ENCODE results near the gene AMER3.
A peak's percentile ranks its signal among the peaks of the same experiment; 100 is the strongest.

AMER3 gene

GRCh38 chr2:130756053-130756873 is 923 bp downstream of the AMER3 start:
- Histone ChIP-seq H3K27ac (ENCODE audit: low read depth, low read length) (no peak overlapping the region), H3K4me3 (ENCODE audit: low read length) (peak overlapping the region; percentile 74), H3K4me1 (ENCODE audit: insufficient read depth, low read length) (peaks cover 11% of the 10 kb centered on the region), H3K27me3 (ENCODE audit: insufficient read depth, low read length) (peaks cover 47% of the 10 kb centered on the region), H3K9me3 (ENCODE audit: insufficient read depth, low read depth, low read length) (no peaks in the 10 kb centered on the region), H3K9ac (ENCODE audit: low read depth, low read length) (no peak overlapping the region), H3K36me3 (ENCODE audit: insufficient read depth, low read length) (no peaks in the 10 kb centered on the region)
- under 1% methylated on average over 80 of the region's 80 CpGs for WGBS

DNA sequence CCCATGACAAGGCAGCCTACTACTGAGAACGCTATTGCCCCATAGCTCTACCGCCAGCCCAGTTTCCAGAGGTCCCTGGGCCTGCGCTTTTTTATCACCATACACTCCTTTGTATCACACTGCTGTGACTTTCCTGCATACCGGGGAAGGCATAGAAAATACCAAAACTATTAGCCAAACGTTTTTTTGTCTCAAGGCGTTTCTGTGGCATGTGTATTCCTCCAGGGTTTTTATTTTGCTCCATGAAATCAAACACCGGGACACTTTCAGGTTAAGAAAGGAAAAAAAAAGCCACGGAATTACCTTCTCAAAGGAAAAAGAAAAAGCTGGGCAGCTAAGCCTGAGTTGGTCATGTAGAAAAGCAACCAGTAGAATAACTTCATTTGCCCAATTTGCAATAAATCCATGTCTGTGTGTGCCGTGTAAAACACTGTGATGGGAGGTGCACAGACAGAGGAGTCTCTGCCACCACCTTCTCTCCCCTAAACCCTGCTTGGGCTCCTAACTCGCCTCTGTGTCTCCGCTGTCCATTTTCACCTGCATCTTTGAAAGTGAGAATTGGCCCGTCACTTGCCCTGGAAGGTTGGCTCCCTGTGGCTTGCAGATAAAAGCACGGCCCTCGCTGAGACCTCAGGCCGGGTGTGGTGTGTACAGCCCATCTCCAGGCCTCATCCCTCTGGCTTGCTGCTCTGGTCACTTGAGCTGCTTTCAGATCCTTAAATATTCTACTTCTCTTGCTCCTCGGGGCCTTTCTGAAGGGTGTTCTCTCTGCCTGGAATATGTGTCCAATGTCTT is 1.7 kb downstream of the AMER3 start:
- 45% methylated on average over 16 of the region's 16 CpGs for WGBS
- Histone ChIP-seq H3K4me3 (ENCODE audit: low read length) (peak overlapping the region; percentile 74), H3K27me3 (ENCODE audit: insufficient read depth, low read length) (peaks cover 47% of the 10 kb centered on the region), H3K9me3 (ENCODE audit: insufficient read depth, low read depth, low read length) (no peaks in the 10 kb centered on the region), H3K4me1 (ENCODE audit: insufficient read depth, low read length) (peaks cover 11% of the 10 kb centered on the region), H3K27ac (ENCODE audit: low read depth, low read length) (no peak overlapping the region), H3K9ac (ENCODE audit: low read depth, low read length) (no peak overlapping the region), H3K36me3 (ENCODE audit: insufficient read depth, low read length) (no peaks in the 10 kb centered on the region)

DNA sequence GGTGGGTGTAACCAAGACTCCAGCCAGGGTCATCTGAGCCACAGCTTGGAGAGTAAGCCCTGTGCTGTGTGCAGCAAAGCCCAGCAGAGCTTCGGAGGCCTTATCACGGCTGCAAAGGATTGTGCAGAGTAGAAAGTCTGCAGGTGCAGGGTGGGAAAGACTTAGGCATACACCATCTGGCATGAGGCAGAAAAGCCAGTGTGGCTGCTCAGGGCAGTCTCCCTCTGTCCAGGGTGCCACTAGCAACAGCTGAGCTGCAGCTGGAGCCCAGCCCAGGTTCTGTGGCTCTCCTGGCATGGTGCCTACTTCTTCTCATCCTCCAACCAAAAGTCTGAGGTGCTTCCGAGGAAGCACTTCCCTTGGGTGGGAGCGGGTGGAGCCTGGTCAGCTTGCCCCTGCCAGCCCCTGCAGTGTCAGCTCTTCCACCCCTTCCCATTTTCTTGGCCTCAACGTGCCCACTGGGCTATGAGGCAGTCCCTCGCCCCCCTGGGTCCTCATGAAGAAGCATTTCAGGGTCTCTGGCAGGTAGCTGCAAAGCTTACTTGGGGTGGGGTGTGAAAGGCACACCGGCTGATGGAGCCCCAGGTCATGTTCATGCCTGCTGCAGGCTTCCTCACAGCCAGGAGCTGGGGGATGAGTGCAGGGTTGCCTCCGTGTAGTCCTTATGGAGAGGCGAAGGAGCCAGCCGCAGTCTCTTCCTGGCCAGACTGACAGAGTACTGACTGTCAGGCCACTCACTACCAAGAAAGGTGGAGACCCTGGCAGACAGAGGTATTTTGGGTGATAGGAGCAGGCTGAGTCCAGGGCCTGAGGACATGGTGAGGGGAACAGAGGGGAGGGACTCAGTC is 4.8 kb downstream of the AMER3 start:
- Histone ChIP-seq H3K4me3 (ENCODE audit: low read length) (no peak overlapping the region), H3K4me1 (ENCODE audit: insufficient read depth, low read length) (peaks cover 6% of the 10 kb centered on the region; the same call in 1 of the 2 replicates), H3K9ac (ENCODE audit: low read depth, low read length) (no peak overlapping the region), H3K36me3 (ENCODE audit: insufficient read depth, low read length) (no peaks in the 10 kb centered on the region), H3K27me3 (ENCODE audit: insufficient read depth, low read length) (peaks cover 33% of the 10 kb centered on the region), H3K9me3 (ENCODE audit: insufficient read depth, low read depth, low read length) (no peaks in the 10 kb centered on the region), H3K27ac (ENCODE audit: low read depth, low read length) (no peak overlapping the region)
- 90% methylated on average over 10 of the region's 10 CpGs for WGBS

DNA sequence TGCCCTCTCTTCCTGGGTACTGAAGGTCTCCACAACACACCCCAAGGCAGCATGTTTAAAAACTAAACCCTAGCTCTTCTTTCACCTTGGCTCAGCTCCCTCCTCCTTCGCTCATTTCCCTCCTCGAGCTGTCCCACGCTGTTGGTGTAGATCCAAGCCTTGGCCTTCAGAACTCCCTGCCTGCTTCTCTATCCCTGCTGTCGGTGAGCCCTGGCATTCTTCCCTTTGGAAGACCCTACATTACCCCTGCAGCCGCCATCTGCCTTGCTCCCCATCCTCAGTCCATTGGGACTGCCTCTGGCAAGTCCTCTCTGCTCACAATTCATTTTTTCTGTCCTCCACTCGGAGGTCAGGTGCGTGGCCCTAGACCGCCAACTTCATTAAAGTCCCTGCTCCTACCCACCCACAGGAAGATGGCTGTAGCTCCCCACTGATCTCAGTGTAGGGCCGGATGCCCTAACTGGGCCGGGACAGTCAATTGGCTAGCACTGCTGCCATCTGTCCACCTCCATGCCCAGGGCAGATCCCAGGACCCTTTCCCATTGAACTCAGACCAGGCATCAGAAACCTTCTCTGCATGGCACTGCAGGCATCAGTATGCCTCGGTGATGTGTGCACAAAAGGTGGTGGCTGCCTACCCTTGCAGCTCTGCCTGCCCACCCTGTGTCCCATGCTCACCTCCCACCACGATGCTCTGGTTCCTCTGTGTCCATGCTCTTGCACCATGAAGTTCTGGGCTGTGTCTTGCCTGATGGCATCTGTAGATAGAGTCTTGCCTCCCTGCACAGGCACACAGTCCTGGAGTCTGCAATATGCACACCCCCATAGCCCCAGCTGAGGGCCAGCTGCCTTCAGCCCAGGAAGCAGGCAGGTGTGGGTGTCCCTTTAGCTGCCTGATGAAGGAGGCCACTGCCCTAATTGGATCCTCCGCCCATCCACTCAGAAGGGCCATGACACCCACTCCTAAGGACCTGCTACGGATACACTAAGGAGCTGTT is 5.7 kb downstream of the AMER3 start:
- Histone ChIP-seq H3K9me3 (ENCODE audit: insufficient read depth, low read depth, low read length) (no peaks in the 10 kb centered on the region), H3K27ac (ENCODE audit: low read depth, low read length) (no peak overlapping the region), H3K27me3 (ENCODE audit: insufficient read depth, low read length) (peaks cover 27% of the 10 kb centered on the region), H3K4me1 (ENCODE audit: insufficient read depth, low read length) (0 out of 2 replicates have a peak, but pooled peaks cover 6% of the 10 kb centered on the region), H3K36me3 (ENCODE audit: insufficient read depth, low read length) (no peaks in the 10 kb centered on the region), H3K9ac (ENCODE audit: low read depth, low read length) (no peak overlapping the region), H3K4me3 (ENCODE audit: low read length) (no peak overlapping the region)
- WGBS = 88% methylated on average over 14 of the region's 14 CpGs

DNA sequence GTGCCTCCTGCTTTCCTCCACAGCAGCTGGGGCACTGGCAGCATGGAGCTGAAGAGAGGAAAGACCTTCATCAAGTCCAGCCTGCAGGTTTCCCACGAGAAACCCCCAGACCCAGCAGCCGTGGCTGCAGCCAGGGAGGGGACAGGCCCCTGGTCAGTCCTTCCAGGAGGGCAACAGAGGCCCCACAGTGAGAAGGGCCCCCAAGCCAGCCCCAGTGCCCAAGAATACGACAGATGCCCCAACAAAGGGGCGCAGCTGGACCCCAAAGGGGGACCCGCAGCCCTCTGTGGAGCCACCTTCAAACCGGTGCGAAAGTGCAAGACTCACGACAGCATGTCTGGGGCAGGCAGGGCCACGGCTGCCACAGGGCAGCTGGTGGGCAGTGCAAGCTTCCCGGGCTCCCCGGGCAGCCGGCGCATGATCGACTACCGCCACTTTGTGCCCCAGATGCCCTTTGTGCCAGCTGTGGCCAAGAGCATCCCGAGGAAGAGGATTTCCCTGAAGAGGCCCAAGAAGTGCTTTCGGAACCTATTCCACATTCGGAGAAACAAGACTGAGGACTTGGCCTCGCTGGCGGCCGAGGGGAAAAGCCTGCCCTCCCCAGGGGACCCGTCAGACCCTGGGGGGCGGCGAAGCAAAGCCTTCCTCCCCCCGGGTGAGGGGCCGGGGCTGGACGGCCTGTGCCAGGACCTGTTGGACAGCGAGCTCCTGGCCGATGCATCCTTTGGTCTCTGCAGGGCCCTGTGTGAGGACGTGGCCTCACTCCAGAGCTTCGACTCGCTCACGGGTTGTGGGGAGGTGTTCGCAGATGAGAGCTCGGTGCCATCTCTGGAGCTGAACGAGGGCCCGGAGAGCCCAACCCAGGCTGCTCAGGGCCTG is 6.9 kb downstream of the AMER3 start:
- Histone ChIP-seq H3K4me1 (ENCODE audit: insufficient read depth, low read length) (no peaks in the 10 kb centered on the region), H3K4me3 (ENCODE audit: low read length) (no peak overlapping the region), H3K36me3 (ENCODE audit: insufficient read depth, low read length) (no peaks in the 10 kb centered on the region), H3K9ac (ENCODE audit: low read depth, low read length) (no peak overlapping the region), H3K27ac (ENCODE audit: low read depth, low read length) (no peak overlapping the region), H3K27me3 (ENCODE audit: insufficient read depth, low read length) (peaks cover 16% of the 10 kb centered on the region), H3K9me3 (ENCODE audit: insufficient read depth, low read depth, low read length) (no peaks in the 10 kb centered on the region)
- WGBS = 92% methylated on average over 37 of the region's 37 CpGs

- 92% methylated on average over 22 of the region's 22 CpGs for WGBS
- no peaks in the 10 kb centered on the region for H3K9me3 ChIP-seq (ENCODE audit: insufficient read depth, low read depth, low read length)
- H3K9ac ChIP-seq (ENCODE audit: low read depth, low read length) = no peak overlapping the region
- H3K27ac ChIP-seq (ENCODE audit: low read depth, low read length) = no peak overlapping the region
- H3K4me3 ChIP-seq (ENCODE audit: low read length) = no peak overlapping the region
- H3K4me1 ChIP-seq (ENCODE audit: insufficient read depth, low read length) = no peaks in the 10 kb centered on the region
- H3K27me3 ChIP-seq (ENCODE audit: insufficient read depth, low read length) = peaks cover 10% of the 10 kb centered on the region
- no peaks in the 10 kb centered on the region for H3K36me3 ChIP-seq (ENCODE audit: insufficient read depth, low read length)
Measured at GRCh38 chr2:130762910-130763385, 7.6 kb downstream of the AMER3 start.

- no peaks in the 10 kb centered on the region for H3K4me1 ChIP-seq (ENCODE audit: insufficient read depth, low read length)
- WGBS = 94% methylated on average over 12 of the region's 12 CpGs
Measured at GRCh38 chr2:130763405-130763804, 8.1 kb downstream of the AMER3 start.

GRCh38 chr2:130764035-130764820 is 8.9 kb downstream of the AMER3 start:
- no peak overlapping the region for H3K27ac ChIP-seq (ENCODE audit: low read depth, low read length)

More at GRCh38 chr2:130763405-130763804, 8.1 kb downstream of the AMER3 start:
- H3K9ac ChIP-seq (ENCODE audit: low read depth, low read length) = no peak overlapping the region
- H3K27ac ChIP-seq (ENCODE audit: low read depth, low read length) = no peak overlapping the region
- H3K9me3 ChIP-seq (ENCODE audit: insufficient read depth, low read depth, low read length) = no peaks in the 10 kb centered on the region
- no peaks in the 10 kb centered on the region for H3K36me3 ChIP-seq (ENCODE audit: insufficient read depth, low read length)
- H3K27me3 ChIP-seq (ENCODE audit: insufficient read depth, low read length) = peaks cover 6% of the 10 kb centered on the region
- H3K4me3 ChIP-seq (ENCODE audit: low read length) = no peak overlapping the region

GRCh38 chr2:130764821-130765115 is 9.4 kb downstream of the AMER3 start:
- Histone ChIP-seq H3K9me3 (ENCODE audit: insufficient read depth, low read depth, low read length) (no peaks in the 10 kb centered on the region), H3K9ac (ENCODE audit: low read depth, low read length) (no peak overlapping the region), H3K27ac (ENCODE audit: low read depth, low read length) (no peak overlapping the region), H3K4me3 (ENCODE audit: low read length) (no peak overlapping the region), H3K4me1 (ENCODE audit: insufficient read depth, low read length) (no peaks in the 10 kb centered on the region), H3K36me3 (ENCODE audit: insufficient read depth, low read length) (no peaks in the 10 kb centered on the region), H3K27me3 (ENCODE audit: insufficient read depth, low read length) (no peaks in the 10 kb centered on the region)
- 97% methylated on average over 4 of the region's 5 CpGs for WGBS

More at GRCh38 chr2:130764035-130764820, 8.9 kb downstream of the AMER3 start:
- Histone ChIP-seq H3K36me3 (ENCODE audit: insufficient read depth, low read length) (no peaks in the 10 kb centered on the region), H3K9ac (ENCODE audit: low read depth, low read length) (no peak overlapping the region), H3K27me3 (ENCODE audit: insufficient read depth, low read length) (no peaks in the 10 kb centered on the region), H3K4me3 (ENCODE audit: low read length) (no peak overlapping the region), H3K4me1 (ENCODE audit: insufficient read depth, low read length) (no peaks in the 10 kb centered on the region), H3K9me3 (ENCODE audit: insufficient read depth, low read depth, low read length) (no peaks in the 10 kb centered on the region)
- 95% methylated on average over 15 of the region's 15 CpGs for WGBS
